Transverse colon (tissue), 4 donors: ENCODE measurements around the gene SEPTIN11. TPM values are rescaled to one million over a fixed set of nuclear protein-coding genes. Genes with fewer than 3 reads are reported as not detected.

Experiments
- DNase-seq: peaks from one replicate; pipeline ENCODE4 v3.0.0-alpha.2; 2019
- H3K27ac ChIP-seq, 4 donors: fragments of 200-600 bp; sonication (generic); 2 replicates each; pipeline ENCODE4 v1.5.1; 2016 to 2018; ENCODE audit warnings: inconsistent platforms in 4 of 4
- H3K27me3 ChIP-seq: fragments of 200-600 bp; sonication (generic); 2 replicates; pipeline ENCODE4 v1.5.1; 2017; ENCODE audit warnings: inconsistent platforms
- H3K36me3 ChIP-seq, 4 donors: fragments of 200-600 bp; sonication (generic); 2 replicates each; pipeline ENCODE4 v1.5.1; 2017 to 2019; ENCODE audit warnings: inconsistent platforms in 4 of 4
- H3K4me1 ChIP-seq, 4 donors: fragments of 200-600 bp; sonication (generic); 2 replicates each; pipeline ENCODE4 v1.5.1; 2017 to 2020; ENCODE audit warnings: inconsistent platforms in 4 of 4
- H3K4me3 ChIP-seq, 4 donors: fragments of 200-600 bp; sonication (generic); 1 replicate in 1 of 4; 2 replicates in 3 of 4; pipeline versions ENCODE4 v1.5.1 to v1.6.1; 2017 to 2019; ENCODE audit warnings: inconsistent platforms in 4 of 4
- H3K9me3 ChIP-seq, 2 donors: fragments of 200-600 bp; sonication (generic); 2 replicates each; pipeline ENCODE4 v1.5.1; 2017 to 2019; ENCODE audit warnings: inconsistent platforms in 2 of 2
- EP300 ChIP-seq: sonication (generic); formaldehyde crosslinking; IDR thresholded peaks from one replicate; pipeline ENCODE4 v1.6.1; 2017; ENCODE audit warnings: antibody characterized with exemption, low read depth
- POLR2A ChIP-seq: fragments of 450-650 bp; IDR thresholded peaks from one replicate; pipeline ENCODE4 v1.6.1; 2016; ENCODE audit warnings: antibody characterized with exemption, mild to moderate bottlenecking, moderate library complexity
- POLR2AphosphoS5 ChIP-seq, 3 donors: sonication (generic); formaldehyde crosslinking; IDR thresholded peaks; one replicate each; pipeline ENCODE4 v1.6.1; 2016; ENCODE audit warnings: antibody characterized with exemption in 3 of 3
- WGBS, 2 donors: methylation state at CpG; one replicate each; pipeline ENCODE4 v1.1.5; 2018; ENCODE audit warnings: low coverage in 1 of 2; 5-methylcytosine and 5-hydroxymethylcytosine counted together
- in situ Hi-C, 4 donors: fragments of 200-750 bp; cut with MboI; loops; one replicate each; pipeline versions ENCODE4 v1.15.0 to v1.15.1; 2017; ENCODE audit warnings: low sequenced_read_pairs in 3 of 4, low pct_ligation_motif_present in 1 of 4, low pct_unique_long_range_greater_than_20kb in 1 of 4
- intact Hi-C: fragments of 100-400 bp; cut with DNase I; formaldehyde crosslinking; loops from one replicate; pipeline ENCODE4 v1.15.1; 2023; ENCODE audit warnings: low total_unique reads
- total RNA-seq, 4 donors: library from RNA; depleted of rRNA; stranded (reverse); fragments of >200 nt; gene quantifications; one replicate each; pipeline ENCODE4 v1.1.0, GENCODE V29; 2016
- TF ChIP-seq, protein P1 (sequence below), 5 experiments: fragments of 200-600 bp in 3 of 5; fragments of 450-650 bp in 2 of 5; sonication (generic) in 3 of 5; IDR thresholded peaks; 1 replicate in 2 of 5; 2 replicates in 3 of 5; pipeline ENCODE4 v1.5.1; 2016 to 2017; ENCODE audit warnings: antibody characterized with exemption in 5 of 5, inconsistent platforms in 3 of 5, mild to moderate bottlenecking in 2 of 5, moderate library complexity in 1 of 5

The SEPTIN11 gene
- total RNA-seq, 4 donors from 2014 or later = 48.6 to 127 (median 78.8) TPM

DNA sequence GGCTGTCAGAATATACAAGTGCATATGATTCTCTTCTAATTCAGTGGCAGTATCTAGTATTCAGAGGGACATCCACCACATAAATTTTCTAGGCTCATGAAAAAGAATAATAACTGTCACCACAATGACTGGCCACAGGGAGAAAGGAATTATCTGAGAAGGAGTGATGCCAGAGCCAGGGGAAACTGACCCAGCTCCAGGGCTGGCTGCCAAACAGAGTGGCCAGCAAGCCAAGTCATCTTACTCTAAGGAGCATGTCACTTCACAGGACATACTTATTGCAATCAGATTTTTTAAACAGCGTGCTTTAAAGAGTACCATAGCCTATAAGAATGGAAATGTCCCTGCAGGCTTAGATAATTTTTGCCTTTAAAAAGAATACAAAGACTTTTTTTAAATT, 5.8 kb upstream of the SEPTIN11 start:
- Histone ChIP-seq H3K36me3 (no peaks in the 10 kb centered on the region), H3K27ac (no peak overlapping the region), H3K4me1 (peaks cover 0 to 9% (median 6%) of the 10 kb centered on the region in 4 donors), H3K27me3 (no peaks in the 10 kb centered on the region), H3K4me3 (no peak overlapping the region), H3K9me3 (no peaks in the 10 kb centered on the region)
- no peak for TF ChIP-seq EP300
- TF ChIP-seq, protein P1, sequence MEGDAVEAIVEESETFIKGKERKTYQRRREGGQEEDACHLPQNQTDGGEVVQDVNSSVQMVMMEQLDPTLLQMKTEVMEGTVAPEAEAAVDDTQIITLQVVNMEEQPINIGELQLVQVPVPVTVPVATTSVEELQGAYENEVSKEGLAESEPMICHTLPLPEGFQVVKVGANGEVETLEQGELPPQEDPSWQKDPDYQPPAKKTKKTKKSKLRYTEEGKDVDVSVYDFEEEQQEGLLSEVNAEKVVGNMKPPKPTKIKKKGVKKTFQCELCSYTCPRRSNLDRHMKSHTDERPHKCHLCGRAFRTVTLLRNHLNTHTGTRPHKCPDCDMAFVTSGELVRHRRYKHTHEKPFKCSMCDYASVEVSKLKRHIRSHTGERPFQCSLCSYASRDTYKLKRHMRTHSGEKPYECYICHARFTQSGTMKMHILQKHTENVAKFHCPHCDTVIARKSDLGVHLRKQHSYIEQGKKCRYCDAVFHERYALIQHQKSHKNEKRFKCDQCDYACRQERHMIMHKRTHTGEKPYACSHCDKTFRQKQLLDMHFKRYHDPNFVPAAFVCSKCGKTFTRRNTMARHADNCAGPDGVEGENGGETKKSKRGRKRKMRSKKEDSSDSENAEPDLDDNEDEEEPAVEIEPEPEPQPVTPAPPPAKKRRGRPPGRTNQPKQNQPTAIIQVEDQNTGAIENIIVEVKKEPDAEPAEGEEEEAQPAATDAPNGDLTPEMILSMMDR (IDR thresholded peaks at IDR 0.05) = no peak
- TF ChIP-seq POLR2AphosphoS5 (IDR thresholded peaks at IDR 0.05) = no peak
- DNase-seq = no peak
- in situ Hi-C loops = loop anchor here in 1 of 4 donors (10.0 kb wide), 1 partner anchor 81 kb away; no protein-coding TSS in a partner anchor
- intact Hi-C loops = no loop called here
- 83 to 97% methylated on average over 1 of the region's 1 CpG for WGBS, 2 donors

DNA sequence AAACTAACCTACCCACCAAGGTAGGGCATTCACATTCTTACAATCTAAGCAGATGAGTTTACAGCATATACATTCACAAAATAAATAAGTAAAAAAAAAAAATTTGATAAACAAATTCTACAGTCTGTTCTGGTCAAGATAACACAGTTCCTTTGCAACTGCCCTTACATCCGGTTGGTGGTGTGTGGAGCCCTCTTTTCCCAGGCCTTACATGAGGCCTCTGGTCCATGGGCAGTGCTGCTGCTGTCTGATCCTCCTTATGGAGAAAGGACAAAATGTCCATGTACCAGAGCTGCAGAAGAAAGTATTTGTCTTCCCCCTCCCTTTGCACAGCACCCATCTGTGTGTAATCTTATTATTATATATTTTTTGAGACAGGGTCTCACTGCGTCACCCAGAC, 2.2 kb upstream of the SEPTIN11 start:
- Histone ChIP-seq H3K27me3 (no peaks in the 10 kb centered on the region), H3K27ac (no peak overlapping the region), H3K36me3 (no peaks in the 10 kb centered on the region), H3K4me3 (no peak overlapping the region), H3K9me3 (no peaks in the 10 kb centered on the region), H3K4me1 (peaks cover 2 to 23% (median 15%) of the 10 kb centered on the region in 4 donors)
- WGBS, 2 donors = 83 to 87% methylated on average over 2 of the region's 2 CpGs
- TF ChIP-seq EP300 (no peak), POLR2A (no peak), POLR2AphosphoS5 (IDR thresholded peaks at IDR 0.05) (no peak)
- TF ChIP-seq, protein P1 (IDR thresholded peaks at IDR 0.05) = no peak
- DNase-seq = no peak
- intact Hi-C loops (no loop called here), in situ Hi-C loops (loop anchor here in 1 of 4 donors (10.0 kb wide), 1 partner anchor 77 kb away; no protein-coding TSS in a partner anchor)

DNA sequence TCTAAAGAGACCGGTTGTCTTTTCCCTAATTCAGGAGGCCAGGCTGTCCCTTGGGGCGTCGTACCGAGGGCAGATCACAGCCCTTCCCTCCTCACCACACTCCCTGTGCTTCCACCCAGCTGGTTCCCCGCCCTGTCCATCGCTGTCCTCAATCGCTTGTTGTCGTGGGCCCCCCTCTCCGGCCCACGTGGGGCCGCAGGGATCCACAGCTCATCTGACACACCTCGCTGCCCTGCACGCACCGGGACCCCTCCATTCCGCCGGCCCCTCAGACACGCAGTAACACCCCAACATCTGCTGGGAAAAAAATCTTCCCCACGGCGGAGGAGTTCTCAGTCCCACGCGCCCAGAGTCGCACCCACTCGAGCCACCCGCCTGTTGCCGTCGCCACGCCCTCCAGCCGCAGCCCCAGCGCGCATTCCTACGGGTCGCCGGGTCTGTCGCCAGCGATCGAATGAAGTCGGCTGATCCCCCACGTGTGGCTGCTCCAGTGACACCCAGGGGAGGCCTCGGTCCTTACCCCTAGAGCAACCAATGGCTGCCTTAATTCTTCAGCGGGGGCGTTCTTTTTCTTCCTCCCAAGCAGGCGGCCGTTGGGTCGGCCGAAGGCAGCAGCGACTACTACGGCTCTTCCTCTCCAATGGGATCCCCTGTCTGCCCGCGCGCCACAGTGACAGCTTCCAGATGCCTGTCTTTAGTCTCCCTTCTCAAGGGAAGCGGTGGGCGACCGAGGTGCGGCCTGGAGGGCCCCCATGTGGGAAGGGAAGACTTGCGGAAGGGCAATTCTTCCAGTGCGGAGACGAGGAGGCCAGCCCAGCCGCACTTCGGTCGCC, 893 bp upstream of the SEPTIN11 start:
- H3K27ac ChIP-seq = peak overlapping the region; percentile 90 to 97 (median 94)
- in situ Hi-C loops (loop anchor here in 1 of 4 donors (10.0 kb wide), 1 partner anchor 76 kb away; no protein-coding TSS in a partner anchor), intact Hi-C loops (no loop called here)
- 6% methylated on average over 51 of the region's 60 CpGs; no CpG with 5 or more reads in 1 of the 2 donors for WGBS, 2 donors
- H3K4me3 ChIP-seq = peak overlapping the region; percentile 64 to 91 (median 71)
- TF ChIP-seq EP300 (no peak), POLR2AphosphoS5 (IDR thresholded peaks at IDR 0.05) (peak in 2 of 3 donors; percentile 8 to 21), POLR2A (peak; percentile 19)
- no peaks in the 10 kb centered on the region for H3K36me3 ChIP-seq
- H3K4me1 ChIP-seq = peaks cover 8 to 34% (median 19%) of the 10 kb centered on the region in 4 donors
- H3K27me3 ChIP-seq = no peaks in the 10 kb centered on the region
- DNase-seq = peak; percentile 81
- no peaks in the 10 kb centered on the region for H3K9me3 ChIP-seq

DNA sequence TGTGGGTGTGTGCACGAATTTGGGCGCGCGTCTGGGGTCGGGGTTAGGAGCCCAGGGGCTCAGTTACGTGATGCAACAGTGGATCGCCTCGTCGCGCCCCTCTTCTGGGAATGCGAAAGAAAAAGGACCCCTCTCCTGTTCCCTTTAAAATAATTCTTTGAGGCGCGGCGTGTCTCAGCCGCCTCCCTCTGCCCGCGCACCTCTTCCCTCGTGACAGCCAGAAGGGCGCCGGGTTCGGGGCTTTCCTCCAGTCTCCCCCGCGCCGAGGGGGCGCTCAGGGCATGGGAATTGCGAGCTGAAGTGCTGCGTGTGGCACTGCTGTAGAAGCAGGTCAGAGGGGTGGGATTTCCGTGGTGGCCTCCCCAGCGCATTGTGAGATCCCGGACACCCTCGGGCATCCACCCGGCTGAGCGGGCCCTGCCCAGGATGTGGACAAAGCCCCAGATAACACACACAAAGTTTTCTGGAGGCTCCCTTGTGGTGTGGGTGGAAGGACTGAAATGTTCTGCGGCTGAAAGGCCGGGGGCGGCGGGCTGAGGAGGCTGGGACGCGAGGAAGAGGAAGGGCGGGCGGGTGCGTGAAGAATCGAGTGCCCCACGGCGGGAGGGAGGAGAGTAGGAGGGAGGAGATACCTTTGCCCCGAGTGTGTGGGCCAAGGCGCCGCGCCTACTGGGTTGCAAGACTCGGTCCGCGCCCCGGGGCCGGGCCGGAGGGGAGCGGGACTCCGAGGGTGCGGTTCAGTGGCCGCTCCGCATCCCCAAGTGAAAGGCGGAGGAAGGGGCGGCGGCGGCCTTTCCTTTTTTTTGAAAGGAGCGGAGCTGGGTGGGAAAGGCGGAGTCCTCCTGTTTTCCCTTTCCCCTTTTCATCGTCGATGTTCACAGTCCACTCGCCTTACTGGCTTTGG, 752 bp downstream of the SEPTIN11 start:
- peak; percentile 85 for DNase-seq
- TF ChIP-seq POLR2AphosphoS5 (IDR thresholded peaks at IDR 0.05) = peak in 2 of 3 donors; percentile 38 to 68
- TF ChIP-seq POLR2A = no peak
- H3K27ac ChIP-seq = peak overlapping the region; percentile 90 to 97 (median 94)
- intact Hi-C loops (loop anchor here (10.0 kb wide), 1 partner anchor 204 kb away; the partner anchor contains the start of gene CCNG2), in situ Hi-C loops (no loop called here)
- no peaks in the 10 kb centered on the region for H3K36me3 ChIP-seq
- H3K27me3 ChIP-seq = no peaks in the 10 kb centered on the region
- 0% methylated on average over 21 to 69 of the region's 69 CpGs for WGBS, 2 donors
- no peaks in the 10 kb centered on the region for H3K9me3 ChIP-seq
- H3K4me3 ChIP-seq = peak overlapping the region; percentile 64 to 91 (median 71)
- H3K4me1 ChIP-seq = peaks cover 8 to 46% (median 22%) of the 10 kb centered on the region in 4 donors
